Right lobe of liver (tissue), 4 donors: Measurements from ENCODE around the gene KRTAP10-1.

Experiments used
- CTCF ChIP-seq, 4 donors: fragments of 200-600 bp in 3 of 4; fragments of 450-650 bp in 1 of 4; IDR thresholded peaks; one replicate each; pipeline versions ENCODE4 v1.5.1 to v1.8.0; 2016 to 2022; ENCODE audit warnings: antibody characterized with exemption in 4 of 4, mild to moderate bottlenecking in 2 of 4
- POLR2A ChIP-seq: fragments of 450-650 bp; IDR thresholded peaks from one replicate; pipeline ENCODE4 v1.6.1; 2017; ENCODE audit warnings: antibody characterized with exemption, mild to moderate bottlenecking
- donor health status: DM: no; HTN: no; CAD: no.
- donor health status: DM: no; HTN: no; CAD: no.
- donor health status: DM: no; HTN: yes; CAD: no.

GRCh38 chr21:44512496-44513388 lies 27.3 kb downstream of the KRTAP10-1 start:
- TF ChIP-seq CTCF (IDR thresholded peaks at IDR 0.05) (no peak), POLR2A (no peak)
